DOHH2 (cell line): ENCODE results near the gene SLC5A10.

ENCODE experiments used
- EZH2phosphoT487 ChIP-seq: fragments of 200-600 bp; sonication (generic); IDR thresholded peaks from 2 replicates; pipeline ENCODE4 v1.6.1; 2017; ENCODE audit warnings: borderline replicate concordance, mild to moderate bottlenecking, antibody characterized with exemption, low read length, moderate library complexity, mixed read lengths
- TF ChIP-seq, protein P1 (sequence below): fragments of 200-600 bp; sonication (generic); IDR thresholded peaks from one replicate; pipeline ENCODE4 v1.5.1; 2014; ENCODE audit warnings: antibody characterized with exemption, mild to moderate bottlenecking, low read depth, low read length; ENCODE audit not compliant: poor library complexity, severe bottlenecking

DNA sequence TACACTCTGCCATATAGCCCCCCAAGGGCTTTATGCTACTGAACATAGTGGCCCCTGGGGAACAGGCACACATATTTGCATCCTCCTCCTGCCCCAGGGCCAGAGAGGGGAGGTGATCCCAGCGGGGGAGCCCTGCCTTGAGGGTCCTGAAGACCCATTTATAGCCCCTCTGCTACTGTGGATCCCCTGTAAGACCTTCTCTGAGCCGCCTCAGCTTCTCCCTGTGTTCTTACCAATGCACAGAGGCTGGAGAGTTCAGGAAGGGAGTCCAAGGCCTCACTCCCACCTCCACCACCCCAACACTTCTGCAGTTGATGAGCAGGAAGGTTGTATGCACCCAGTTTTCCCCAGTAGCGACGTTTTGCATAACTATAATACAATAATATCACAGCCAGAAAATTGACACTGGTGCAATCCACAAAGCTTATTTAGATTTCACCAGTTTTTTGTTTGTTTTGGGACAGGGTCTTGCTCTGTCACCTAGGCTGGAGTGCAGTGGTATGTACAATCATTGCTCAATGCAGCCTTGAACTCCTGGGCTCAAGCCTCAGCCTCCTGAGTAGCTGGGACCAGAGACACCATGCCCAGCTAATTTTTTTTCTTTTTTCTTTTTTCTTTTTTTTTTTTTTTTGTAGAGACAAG is 53.9 kb downstream of the SLC5A10 start:
- TF ChIP-seq, protein P1, sequence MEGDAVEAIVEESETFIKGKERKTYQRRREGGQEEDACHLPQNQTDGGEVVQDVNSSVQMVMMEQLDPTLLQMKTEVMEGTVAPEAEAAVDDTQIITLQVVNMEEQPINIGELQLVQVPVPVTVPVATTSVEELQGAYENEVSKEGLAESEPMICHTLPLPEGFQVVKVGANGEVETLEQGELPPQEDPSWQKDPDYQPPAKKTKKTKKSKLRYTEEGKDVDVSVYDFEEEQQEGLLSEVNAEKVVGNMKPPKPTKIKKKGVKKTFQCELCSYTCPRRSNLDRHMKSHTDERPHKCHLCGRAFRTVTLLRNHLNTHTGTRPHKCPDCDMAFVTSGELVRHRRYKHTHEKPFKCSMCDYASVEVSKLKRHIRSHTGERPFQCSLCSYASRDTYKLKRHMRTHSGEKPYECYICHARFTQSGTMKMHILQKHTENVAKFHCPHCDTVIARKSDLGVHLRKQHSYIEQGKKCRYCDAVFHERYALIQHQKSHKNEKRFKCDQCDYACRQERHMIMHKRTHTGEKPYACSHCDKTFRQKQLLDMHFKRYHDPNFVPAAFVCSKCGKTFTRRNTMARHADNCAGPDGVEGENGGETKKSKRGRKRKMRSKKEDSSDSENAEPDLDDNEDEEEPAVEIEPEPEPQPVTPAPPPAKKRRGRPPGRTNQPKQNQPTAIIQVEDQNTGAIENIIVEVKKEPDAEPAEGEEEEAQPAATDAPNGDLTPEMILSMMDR, result no peak
- TF ChIP-seq EZH2phosphoT487, result no peak
